GM15510 (cell line): Measurements from ENCODE around the gene TMPRSS13.

Experiments used
- POLR2A ChIP-seq: IDR thresholded peaks from 3 replicates; pipeline ENCODE4 v1.6.1; 2011; ENCODE audit warnings: borderline replicate concordance; ENCODE audit not compliant: insufficient read length; ENCODE audit errors: extremely low read depth

The TMPRSS13 gene

GRCh38 chr11:117877120-117877784 is 52.0 kb downstream of the TMPRSS13 start:
- TF ChIP-seq POLR2A = no peak

- no peak for TF ChIP-seq POLR2A
These were observed 52.7 kb downstream of the TMPRSS13 start, which contains the start of gene FXYD6 for GRCh38 chr11:117876341-117877119. Gene FXYD6 (minus strand): TSS chr11:117876658. CDS start chr11:117842776, 33,882 bp downstream.

DNA sequence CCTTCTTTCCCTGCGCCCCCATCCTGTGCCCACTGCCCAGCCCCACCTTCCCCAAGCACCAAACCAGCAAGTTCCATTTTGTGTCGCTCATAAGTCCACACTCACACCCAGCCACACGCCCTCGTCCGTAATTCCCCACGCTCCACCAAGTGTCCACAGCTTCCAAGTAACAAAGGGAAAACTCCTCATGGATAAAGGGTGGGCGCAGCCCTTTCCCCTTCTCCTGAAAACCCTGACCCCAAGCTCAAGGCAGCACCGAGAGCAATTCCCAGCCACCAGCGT is 53.2 kb downstream of the TMPRSS13 start:
- no peak for TF ChIP-seq POLR2A

DNA sequence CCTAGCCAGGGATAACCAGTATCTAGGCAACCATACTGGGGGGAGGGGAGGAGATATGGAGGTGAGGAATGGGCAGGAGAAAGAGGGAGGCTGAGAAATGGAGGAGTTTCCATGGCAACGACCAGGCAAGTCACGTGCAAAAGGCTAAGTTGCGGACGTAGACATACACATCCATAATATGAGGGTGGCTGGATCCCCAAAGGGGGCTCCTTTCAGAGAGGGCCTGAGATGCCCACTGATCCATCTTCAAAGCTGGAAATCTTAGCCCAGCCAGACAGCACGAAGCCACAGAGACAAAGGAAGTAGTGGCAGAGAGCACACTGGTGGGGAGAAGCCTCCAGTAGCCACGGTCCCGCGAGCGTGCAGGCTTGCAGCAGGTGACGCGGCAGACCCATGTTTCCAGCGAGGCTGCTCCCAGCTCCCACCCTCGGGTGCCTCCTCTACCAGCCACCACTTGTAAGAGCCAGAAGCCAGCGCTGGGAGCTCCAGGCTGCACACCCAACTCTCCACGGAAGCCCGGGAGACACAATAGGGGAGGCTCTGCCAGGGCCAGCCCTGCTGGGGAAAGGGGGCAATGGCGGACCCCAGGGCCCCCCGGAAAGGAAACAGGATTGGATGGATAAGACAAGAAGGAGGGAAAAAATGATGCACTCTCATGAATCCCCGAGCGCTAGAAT is 53.7 kb downstream of the TMPRSS13 start:
- TF ChIP-seq POLR2A = no peak

GRCh38 chr11:117874910-117875381 is 54.3 kb downstream of the TMPRSS13 start:
- no peak for TF ChIP-seq POLR2A

GRCh38 chr11:117874253-117874909 is 54.8 kb downstream of the TMPRSS13 start:
- TF ChIP-seq POLR2A = no peak

DNA sequence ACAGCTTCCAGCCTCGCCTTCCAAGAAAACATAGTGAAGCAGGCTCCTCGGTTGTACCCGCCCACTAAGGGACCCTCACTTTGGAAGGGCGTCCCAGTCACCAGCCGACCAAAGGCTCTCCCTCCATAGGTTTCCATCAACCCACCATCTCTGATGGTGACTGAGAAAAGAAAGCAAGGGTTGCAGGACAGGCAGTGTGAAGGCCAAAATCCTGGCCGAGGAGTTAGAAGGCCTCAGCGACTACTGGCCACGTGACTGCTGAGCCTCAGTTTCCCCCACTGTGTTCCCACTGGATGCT is 55.4 kb downstream of the TMPRSS13 start:
- TF ChIP-seq POLR2A = no peak

DNA sequence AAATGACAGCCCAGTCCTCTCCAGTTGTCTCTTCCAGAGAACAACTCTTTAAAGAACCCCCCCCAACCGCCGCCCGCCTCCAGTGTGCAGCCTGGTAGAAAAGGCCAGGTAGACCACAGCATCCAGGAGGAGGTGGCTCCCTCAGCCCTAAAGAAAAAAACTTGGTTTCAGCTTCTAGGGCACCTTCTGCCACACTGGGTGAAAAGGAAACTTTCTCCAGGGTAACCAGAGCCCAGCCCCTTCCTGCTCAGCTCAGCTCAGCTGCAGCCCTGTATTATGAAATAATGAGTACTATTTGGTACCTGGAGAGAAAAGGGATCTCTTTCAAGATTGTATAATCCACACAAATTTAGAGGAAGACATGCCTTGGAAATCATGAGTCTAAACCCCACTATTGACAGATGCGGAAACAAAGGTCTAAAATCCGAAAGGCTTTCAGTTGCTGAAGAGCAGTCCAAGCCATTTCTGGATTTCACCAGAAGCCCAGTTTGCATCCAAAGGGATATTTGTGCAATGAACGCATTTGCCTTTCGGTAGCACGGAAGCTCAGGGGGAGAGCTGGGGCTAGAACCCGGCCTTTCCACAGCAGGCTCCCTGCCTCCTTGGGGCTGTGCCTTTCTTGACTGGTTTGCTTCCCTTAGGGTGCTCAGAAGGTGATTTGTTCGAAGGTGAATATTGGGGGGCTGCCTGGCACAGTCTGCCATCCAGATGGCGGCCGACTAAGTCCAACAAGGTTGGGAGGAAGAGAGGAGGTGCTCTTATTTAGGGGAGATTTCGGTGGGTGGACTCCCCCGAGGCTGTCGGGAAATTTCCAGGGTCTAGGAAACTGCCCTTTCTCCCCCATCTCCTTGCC is 56.0 kb downstream of the TMPRSS13 start:
- no peak for TF ChIP-seq POLR2A

DNA sequence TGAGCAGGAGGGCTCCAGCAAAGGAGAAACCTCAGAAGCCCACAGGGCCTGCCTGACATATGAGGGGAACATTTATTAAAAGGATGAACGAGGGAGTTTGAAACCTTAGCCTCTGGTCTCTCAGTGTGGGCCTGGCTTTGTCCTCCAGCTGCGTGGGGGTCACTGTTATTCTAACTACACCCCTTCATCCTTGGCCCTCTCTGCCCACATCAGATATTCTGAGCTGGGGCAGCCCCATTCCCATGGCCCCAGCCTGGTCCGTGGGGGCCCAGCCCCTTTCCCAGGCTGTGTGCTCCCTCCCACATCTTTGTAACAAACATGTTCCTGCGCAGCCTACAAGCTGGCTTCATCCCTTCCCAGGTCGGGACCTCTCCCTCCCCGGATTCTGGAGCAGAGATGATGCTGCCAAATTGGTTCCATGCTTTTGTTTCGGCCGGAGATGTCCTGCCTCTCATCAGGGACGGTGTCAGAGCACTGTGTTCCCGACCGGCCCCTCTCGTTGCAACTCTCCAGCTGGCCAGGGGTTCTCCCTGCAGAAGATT is 56.7 kb downstream of the TMPRSS13 start:
- TF ChIP-seq POLR2A = no peak

GRCh38 chr11:117871784-117872183 is 57.4 kb downstream of the TMPRSS13 start:
- no peak for TF ChIP-seq POLR2A

DNA sequence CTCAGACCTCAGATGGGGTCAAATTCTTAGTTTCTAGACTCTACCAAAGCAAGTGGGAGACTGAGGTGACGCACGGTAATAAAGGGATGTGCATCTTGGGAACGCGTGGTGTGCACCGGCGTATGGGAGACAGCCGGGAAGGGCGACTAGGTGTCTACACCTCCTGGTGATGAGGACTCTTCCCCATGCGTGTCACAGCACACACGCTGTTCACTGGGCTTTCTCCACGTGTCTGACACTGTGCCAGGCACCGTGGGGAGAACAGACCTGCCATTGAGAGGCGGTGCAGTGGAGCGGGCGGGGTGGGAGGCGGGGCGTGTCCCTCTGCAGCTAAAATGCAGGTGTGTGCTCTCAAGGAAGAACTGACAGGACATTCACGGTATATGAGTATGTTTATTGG is 58.0 kb downstream of the TMPRSS13 start:
- TF ChIP-seq POLR2A = no peak

- TF ChIP-seq POLR2A = no peak
These were observed 58.9 kb downstream of the TMPRSS13 start for GRCh38 chr11:117870103-117870952.

DNA sequence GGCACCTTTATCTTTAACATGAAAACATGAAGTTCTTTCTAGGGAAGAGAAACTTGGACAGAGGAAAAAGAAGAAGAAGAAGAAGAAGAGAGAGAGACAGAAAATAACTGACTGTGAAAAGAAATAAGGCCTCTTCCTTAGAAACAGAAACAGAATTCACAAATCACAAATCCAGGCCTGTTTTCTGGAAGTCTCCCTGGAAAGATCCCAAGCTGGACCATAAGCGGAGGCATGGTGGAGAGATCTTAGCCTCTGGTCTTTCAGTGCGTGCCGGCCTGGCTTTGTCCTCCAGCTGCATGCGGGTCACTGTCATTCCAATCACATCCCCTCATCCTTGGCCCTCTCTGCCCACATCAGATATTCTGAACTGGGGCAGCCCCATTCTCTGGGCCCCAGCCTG is 59.6 kb downstream of the TMPRSS13 start:
- TF ChIP-seq POLR2A = no peak
